Vagina (tissue), 2 donors: ENCODE measurements around the gene EVC.

Experiments used
- POLR2A ChIP-seq, 2 donors: fragments of 450-650 bp; IDR thresholded peaks; one replicate each; pipeline ENCODE4 v1.6.1; 2017; ENCODE audit warnings: antibody characterized with exemption in 2 of 2, mild to moderate bottlenecking in 2 of 2, moderate library complexity in 2 of 2
- TF ChIP-seq, protein P1 (sequence below), 3 experiments: fragments of 450-650 bp in 2 of 3; fragments of 200-600 bp in 1 of 3; sonication (generic) in 1 of 3; IDR thresholded peaks; one replicate each; pipeline ENCODE4 v1.5.1; 2017 to 2019; ENCODE audit warnings: antibody characterized with exemption in 3 of 3, mild to moderate bottlenecking in 2 of 3, moderate library complexity in 2 of 3

DNA sequence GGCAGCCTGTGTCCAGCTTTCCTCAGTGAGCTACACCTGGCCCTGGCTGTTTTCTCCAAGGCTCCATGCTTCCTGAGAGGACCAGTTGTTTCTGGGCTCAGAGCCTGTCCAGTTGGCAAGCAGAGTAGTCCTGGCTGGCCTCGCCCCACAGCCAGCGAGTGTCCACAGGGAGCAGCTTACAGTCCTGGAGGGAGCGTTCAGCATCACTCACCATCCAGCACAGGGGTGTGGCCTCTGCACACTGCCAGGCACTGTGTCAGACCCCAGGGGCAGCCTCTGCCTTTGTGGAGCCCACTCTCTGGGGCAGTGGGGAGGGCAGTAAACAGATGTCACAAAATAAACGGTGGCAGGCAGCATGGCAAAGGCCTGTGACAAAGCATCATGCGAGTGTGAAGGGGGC lies 23.9 kb downstream of the EVC start:
- TF ChIP-seq, protein P1, sequence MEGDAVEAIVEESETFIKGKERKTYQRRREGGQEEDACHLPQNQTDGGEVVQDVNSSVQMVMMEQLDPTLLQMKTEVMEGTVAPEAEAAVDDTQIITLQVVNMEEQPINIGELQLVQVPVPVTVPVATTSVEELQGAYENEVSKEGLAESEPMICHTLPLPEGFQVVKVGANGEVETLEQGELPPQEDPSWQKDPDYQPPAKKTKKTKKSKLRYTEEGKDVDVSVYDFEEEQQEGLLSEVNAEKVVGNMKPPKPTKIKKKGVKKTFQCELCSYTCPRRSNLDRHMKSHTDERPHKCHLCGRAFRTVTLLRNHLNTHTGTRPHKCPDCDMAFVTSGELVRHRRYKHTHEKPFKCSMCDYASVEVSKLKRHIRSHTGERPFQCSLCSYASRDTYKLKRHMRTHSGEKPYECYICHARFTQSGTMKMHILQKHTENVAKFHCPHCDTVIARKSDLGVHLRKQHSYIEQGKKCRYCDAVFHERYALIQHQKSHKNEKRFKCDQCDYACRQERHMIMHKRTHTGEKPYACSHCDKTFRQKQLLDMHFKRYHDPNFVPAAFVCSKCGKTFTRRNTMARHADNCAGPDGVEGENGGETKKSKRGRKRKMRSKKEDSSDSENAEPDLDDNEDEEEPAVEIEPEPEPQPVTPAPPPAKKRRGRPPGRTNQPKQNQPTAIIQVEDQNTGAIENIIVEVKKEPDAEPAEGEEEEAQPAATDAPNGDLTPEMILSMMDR (IDR thresholded peaks at IDR 0.05), result no peak
- TF ChIP-seq POLR2A (IDR thresholded peaks at IDR 0.05), result no peak
